ENCODE measurements around the gene PGAM4.
"Not testable (repeated sequence)": the region's sequence is repeated elsewhere in the genome, so short reads cannot be mapped to it uniquely, and the experiment has no call there.

Gene PGAM4

GRCh38 chrX:77969538-77969937 is at the start of gene PGAM4:
Gene PGAM4, minus strand, starts transcription at chrX:77969638. Its CDS starts 0 bp downstream, at chrX:77969638.
- DNase-seq (ENCODE audit: low read depth), result no peak

GRCh38 chrX:78011846-78012245 is 42.4 kb upstream of the PGAM4 start:
- no peak for DNase-seq (ENCODE audit: low read depth)

GRCh38 chrX:77979870-77980269 is 10.4 kb upstream of the PGAM4 start:
- no peak for DNase-seq (ENCODE audit: low read depth)

- no peak for DNase-seq (ENCODE audit: low read depth)
These were observed 8.1 kb upstream of the PGAM4 start for GRCh38 chrX:77977518-77977917.

GRCh38 chrX:77977095-77977494 is 7.7 kb upstream of the PGAM4 start:
- DNase-seq (ENCODE audit: low read depth), result no peak

- DNase-seq (ENCODE audit: low read depth), result no peak
These were observed 6.3 kb upstream of the PGAM4 start for GRCh38 chrX:77975755-77976154.

GRCh38 chrX:77967631-77968030 is 1.8 kb downstream of the PGAM4 start:
- no peak for DNase-seq (ENCODE audit: low read depth)

- no peak for DNase-seq (ENCODE audit: low read depth)
These were observed 3.1 kb downstream of the PGAM4 start for GRCh38 chrX:77966361-77966760.

- DNase-seq (ENCODE audit: low read depth), result no peak
These were observed 7.2 kb downstream of the PGAM4 start for GRCh38 chrX:77962068-77962902.

- DNase-seq (ENCODE audit: low read depth), result no peak
These were observed 8.4 kb downstream of the PGAM4 start for GRCh38 chrX:77961063-77961462.

GRCh38 chrX:77960567-77960966 is 8.9 kb downstream of the PGAM4 start:
- no peak for DNase-seq (ENCODE audit: low read depth)

GRCh38 chrX:77953708-77954107 is 15.7 kb downstream of the PGAM4 start:
- no peak for DNase-seq (ENCODE audit: low read depth)

- no peak for DNase-seq (ENCODE audit: low read depth)
These were observed 16.1 kb downstream of the PGAM4 start for GRCh38 chrX:77953302-77953701.

- DNase-seq (ENCODE audit: low read depth), result no peak
These were observed 17.3 kb downstream of the PGAM4 start for GRCh38 chrX:77952173-77952572.

GRCh38 chrX:77949840-77950239 is 19.6 kb downstream of the PGAM4 start:
- DNase-seq (ENCODE audit: low read depth), result no peak

GRCh38 chrX:77946571-77946970 is 22.9 kb downstream of the PGAM4 start:
- DNase-seq (ENCODE audit: low read depth), result no peak

GRCh38 chrX:77945910-77946545 is 23.4 kb downstream of the PGAM4 start:
- no peak for DNase-seq (ENCODE audit: low read depth)

GRCh38 chrX:77945031-77945430 is 24.4 kb downstream of the PGAM4 start:
- DNase-seq (ENCODE audit: low read depth), result not testable (repeated sequence)

GRCh38 chrX:77938083-77938680 is 31.3 kb downstream of the PGAM4 start:
- no peak for DNase-seq (ENCODE audit: low read depth)

GRCh38 chrX:77937291-77937690 is 32.1 kb downstream of the PGAM4 start:
- no peak for DNase-seq (ENCODE audit: low read depth)

GRCh38 chrX:77936299-77936698 is 33.1 kb downstream of the PGAM4 start:
- no peak for DNase-seq (ENCODE audit: low read depth)

GRCh38 chrX:77935886-77936285 is 33.6 kb downstream of the PGAM4 start:
- DNase-seq (ENCODE audit: low read depth), result no peak

GRCh38 chrX:77930581-77930980 is 38.9 kb downstream of the PGAM4 start:
- no peak for DNase-seq (ENCODE audit: low read depth)

Data from stromal cell of bone marrow (primary cell).